A549 (cell line): ENCODE data around the gene BBIP1. TPM values are rescaled to one million over a fixed set of nuclear protein-coding genes. Genes with fewer than 3 reads are reported as not detected.

Experiments used
- ATAC-seq, 2 experiments: fragments of 200-7000 bp in 1 of 2; fragments of >200 bp in 1 of 2; cut with Nextera tagmentation in 1 of 2; cut with Tn5 transposase in 1 of 2; 3 replicates each; pipeline versions ENCODE4 v1.8.0 to v1.9.1; 2018 to 2020; ENCODE audit warnings: mild to moderate bottlenecking in 1 of 2, moderate library complexity in 1 of 2
- CTCF ChIA-PET: fragments of 300-600 bp; sonication (Branson Sonifier 250); formaldehyde crosslinking; extraction: SDS; loops from one replicate; lab custom pipeline; 2021; ENCODE audit warnings: antibody characterized with exemption, inconsistent platforms; lab: Yijun Ruan, JAX
- POLR2A ChIA-PET: fragments of 350-600 bp; formaldehyde crosslinking; extraction: SDS; loops from one replicate; lab custom pipeline; 2021; ENCODE audit warnings: antibody characterized with exemption, inconsistent platforms; lab: Yijun Ruan, JAX
- DNase-seq, 2 experiments: peaks; one replicate each; pipeline versions ENCODE4 v3.0.0 to v3.0.0-alpha.2; 2011 to 2016; ENCODE audit warnings: low read depth in 1 of 2, low spot score in 1 of 2
- FAIRE-seq: peaks from 2 replicates; lab custom pipeline; 2011; peaks lifted over from hg19 to GRCh38; lab: Jason Lieb, UNC
- H3K27ac ChIP-seq, 2 experiments: fragments of >200 bp; sonication (Bioruptor Twin); formaldehyde crosslinking; 3 replicates each; pipeline ENCODE4 v1.5.1; 2016 to 2017
- H3K4me1 ChIP-seq: fragments of >200 bp; sonication (Bioruptor Twin); formaldehyde crosslinking; 3 replicates; pipeline ENCODE4 v1.6.1; 2016
- H3K4me2 ChIP-seq: fragments of >200 bp; sonication (Bioruptor Twin); formaldehyde crosslinking; 3 replicates; pipeline ENCODE4 v1.6.1; 2016
- H3K4me3 ChIP-seq: fragments of >200 bp; sonication (Bioruptor Twin); formaldehyde crosslinking; 3 replicates; pipeline ENCODE4 v1.5.1; 2016
- H3K9me3 ChIP-seq: fragments of >200 bp; sonication (Bioruptor Twin); formaldehyde crosslinking; 3 replicates; pipeline ENCODE4 v1.6.1; 2016
- CBX2 ChIP-seq: fragments of 200-600 bp; sonication (generic); IDR thresholded peaks from 2 replicates; pipeline ENCODE4 v1.6.1; 2016; ENCODE audit warnings: low read depth, mild to moderate bottlenecking, borderline replicate concordance
- ESRRA ChIP-seq: fragments of 150-350 bp; IDR thresholded peaks from 2 replicates; pipeline ENCODE4 v1.6.1; 2014; ENCODE audit warnings: mild to moderate bottlenecking, low read length, borderline replicate concordance
- FOXS1 ChIP-seq: fragments of 250-450 bp; sonication (Bioruptor Pico); IDR thresholded peaks from 2 replicates; pipeline ENCODE4 v1.5.0; 2020; ENCODE audit warnings: mild to moderate bottlenecking, moderate library complexity
- MAZ ChIP-seq: fragments of 150-350 bp; IDR thresholded peaks from 2 replicates; pipeline ENCODE4 v1.6.1; 2014; ENCODE audit warnings: antibody characterized with exemption, low read depth, low read length, borderline replicate concordance
- NR3C1 ChIP-seq: fragments of >200 bp; sonication (Bioruptor Twin); formaldehyde crosslinking; IDR thresholded peaks from 3 replicates; pipeline ENCODE4 v1.6.1; 2017
- POLR2A ChIP-seq: IDR thresholded peaks from 2 replicates; pipeline ENCODE4 v1.6.1; 2012; ENCODE audit warnings: mild to moderate bottlenecking, low read length
- TP53 ChIP-seq: fragments of 250-450 bp; sonication (Bioruptor Pico); IDR thresholded peaks from 2 replicates; pipeline ENCODE4 v1.5.0; 2021; ENCODE audit warnings: mild to moderate bottlenecking, moderate library complexity
- WGBS: methylation state at CpG from one replicate; pipeline ENCODE4 v1.1.6; 2017; ENCODE audit errors: missing lambda C conversion rate; 5-methylcytosine and 5-hydroxymethylcytosine counted together
- polyA plus RNA-seq, 4 experiments: library from polyadenylated mRNA; depleted of rRNA in 3 of 4; stranded (reverse); fragments of >200 nt; fragmentation: RNase III in 1 of 4; extraction: RNeasy Plus Mini Kit Qiagen cat#74134 plus additional on column Dnase treatment in 1 of 4; gene quantifications; 2 replicates in 3 of 4; 3 replicates in 1 of 4; pipeline ENCODE4 v1.2.3, GENCODE V29; 2011 to 2017
- TF ChIP-seq, protein P1 (sequence below): fragments of 250-450 bp; sonication (Bioruptor Pico); IDR thresholded peaks from 2 replicates; pipeline ENCODE4 v1.5.0; 2020; ENCODE audit warnings: low read depth, mild to moderate bottlenecking, moderate library complexity

The BBIP1 gene
- polyA plus RNA-seq, 2 of the 4 experiments (the other 2 are of a cell fraction): 57.2 to 83.4 TPM

DNA sequence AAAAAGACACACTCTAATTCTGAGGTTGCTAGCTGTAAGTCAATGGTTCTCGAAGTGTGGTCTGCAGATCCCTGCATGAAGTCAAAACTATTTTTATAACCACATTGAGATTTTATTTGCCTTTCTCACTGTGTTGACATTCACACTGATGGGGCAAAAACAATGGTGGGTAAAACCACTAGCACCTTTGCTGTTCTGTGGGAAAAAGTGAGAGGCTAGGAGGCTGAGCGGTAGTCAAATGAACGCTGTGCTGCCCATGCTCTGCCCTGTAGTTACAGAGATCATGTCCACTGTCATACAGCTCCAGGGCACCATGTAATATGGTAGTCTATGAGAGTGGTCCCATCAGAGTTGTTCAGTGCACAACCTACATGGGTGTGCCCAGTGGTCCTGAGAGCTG lies 68.9 kb downstream of the BBIP1 start:
- no peak overlapping the region for H3K4me2 ChIP-seq
- POLR2A ChIA-PET: no interaction called here
- CTCF ChIA-PET: interaction anchor here (0.8 kb wide), 1 partner anchor 104 kb away, joined by 3 read pairs; no protein-coding TSS in a partner anchor
- ATAC-seq (no peak), DNase-seq (no peak), FAIRE-seq (no peak)
- H3K4me1 ChIP-seq: peaks cover 27% of the 10 kb centered on the region
- WGBS: 86% methylated on average over 3 of the region's 3 CpGs
- TF ChIP-seq TP53 (CRISPR knock-in tag) (no peak), NR3C1 (no peak), CBX2 (no peak), MAZ (no peak), ESRRA (no peak), FOXS1 (CRISPR knock-in tag) (no peak), POLR2A (no peak)
- TF ChIP-seq, protein P1, sequence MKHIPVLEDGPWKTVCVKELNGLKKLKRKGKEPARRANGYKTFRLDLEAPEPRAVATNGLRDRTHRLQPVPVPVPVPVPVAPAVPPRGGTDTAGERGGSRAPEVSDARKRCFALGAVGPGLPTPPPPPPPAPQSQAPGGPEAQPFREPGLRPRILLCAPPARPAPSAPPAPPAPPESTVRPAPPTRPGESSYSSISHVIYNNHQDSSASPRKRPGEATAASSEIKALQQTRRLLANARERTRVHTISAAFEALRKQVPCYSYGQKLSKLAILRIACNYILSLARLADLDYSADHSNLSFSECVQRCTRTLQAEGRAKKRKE (CRISPR knock-in tag): no peak
- H3K27ac ChIP-seq: no peak overlapping the region
- no peak overlapping the region for H3K4me3 ChIP-seq
- H3K9me3 ChIP-seq: no peaks in the 10 kb centered on the region

Other genes starting within 250 kb of the BBIP1 start
- 41.9 and 71.4 TPM in 2 replicates for gene PDCD4, start 47.3 kb downstream of the BBIP1 start, polyA plus RNA-seq (2011; rRNA removed)
- gene PDCD4, start 47.3 kb downstream of the BBIP1 start, polyA plus RNA-seq (2017; fragmentation: RNase III; extraction: RNeasy Plus Mini Kit Qiagen cat#74134 plus additional on column Dnase treatment): 35.7 to 49.7 TPM (median 42.7 TPM) in 3 replicates
- gene SHOC2, start 424 bp upstream of the BBIP1 start, polyA plus RNA-seq (2011; rRNA removed): 32.1 and 33.1 TPM in 2 replicates
- gene SHOC2, start 424 bp upstream of the BBIP1 start, polyA plus RNA-seq (2017; fragmentation: RNase III; extraction: RNeasy Plus Mini Kit Qiagen cat#74134 plus additional on column Dnase treatment): 17.7 to 20.5 TPM (median 20.3 TPM) in 3 replicates
- not detected in 2 replicates for gene ADRA2A, start 157.8 kb upstream of the BBIP1 start, polyA plus RNA-seq (2011; rRNA removed)
- gene ADRA2A, start 157.8 kb upstream of the BBIP1 start, polyA plus RNA-seq (2017; fragmentation: RNase III; extraction: RNeasy Plus Mini Kit Qiagen cat#74134 plus additional on column Dnase treatment): not detected in 3 replicates